BLaER1 treated with 17β-estradiol and CSF1 and Interleukin-3, amounts not matched to agents 10 nM and 100 nM (cell line): ENCODE data around the gene POU2F1.

ENCODE experiments used
- H3K27ac ChIP-seq, 11 experiments: shearing (Covaris generic); formaldehyde crosslinking; 2 replicates each; pipeline ENCODE4 v1.8.1; 2022
- H3K27me3 ChIP-seq, 11 experiments: shearing (Covaris generic); formaldehyde crosslinking; 2 replicates each; pipeline ENCODE4 v1.8.1; 2022
- H3K36me3 ChIP-seq, 11 experiments: shearing (Covaris generic); formaldehyde crosslinking; 2 replicates each; pipeline ENCODE4 v1.8.1; 2022
- H3K4me1 ChIP-seq, 10 experiments: shearing (Covaris generic); formaldehyde crosslinking; 2 replicates each; pipeline ENCODE4 v1.8.1; 2022
- H3K4me2 ChIP-seq, 11 experiments: shearing (Covaris generic); formaldehyde crosslinking; 2 replicates each; pipeline ENCODE4 v1.8.1; 2022
- H3K4me3 ChIP-seq, 10 experiments: shearing (Covaris generic); formaldehyde crosslinking; 2 replicates each; pipeline ENCODE4 v1.8.1; 2022
- H3K9ac ChIP-seq, 11 experiments: shearing (Covaris generic); formaldehyde crosslinking; 2 replicates each; pipeline ENCODE4 v1.8.1; 2022
- H3K9me3 ChIP-seq, 11 experiments: shearing (Covaris generic); formaldehyde crosslinking; replicated peaks in 1 of 11; 2 replicates each; pipeline ENCODE4 v1.8.1; 2022
- H4K20me1 ChIP-seq, 11 experiments: shearing (Covaris generic); formaldehyde crosslinking; 2 replicates each; pipeline ENCODE4 v1.8.1; 2022
- Cebpa-rat ChIP-seq, 11 experiments: shearing (Covaris generic); IDR thresholded peaks; 2 replicates each; pipeline ENCODE4 v1.8.1; 2022

POU2F1 gene

GRCh38 chr1:167416506-167416905 is 195.8 kb downstream of the POU2F1 start:
- TF ChIP-seq Cebpa-rat (IDR thresholded peaks at IDR 0.05): no peak
- no peak overlapping the region for H3K4me3 ChIP-seq
- H4K20me1 ChIP-seq: no peaks in the 10 kb centered on the region; a peak in 1 of 22 replicates
- H3K9me3 ChIP-seq: no peaks in the 10 kb centered on the region
- H3K27me3 ChIP-seq: no peaks in the 10 kb centered on the region
- H3K9ac ChIP-seq: no peak overlapping the region
- peak overlapping the region in 7 of 11 experiments; percentile 38 to 87 (median 76); a peak in 10 of 22 replicates for H3K4me2 ChIP-seq
- no peak overlapping the region for H3K27ac ChIP-seq
- H3K36me3 ChIP-seq: peaks cover 32 to 64% (median 41%) of the 10 kb centered on the region in 11 experiments
- peaks cover 7 to 41% (median 31%) of the 10 kb centered on the region in 10 experiments for H3K4me1 ChIP-seq

DNA sequence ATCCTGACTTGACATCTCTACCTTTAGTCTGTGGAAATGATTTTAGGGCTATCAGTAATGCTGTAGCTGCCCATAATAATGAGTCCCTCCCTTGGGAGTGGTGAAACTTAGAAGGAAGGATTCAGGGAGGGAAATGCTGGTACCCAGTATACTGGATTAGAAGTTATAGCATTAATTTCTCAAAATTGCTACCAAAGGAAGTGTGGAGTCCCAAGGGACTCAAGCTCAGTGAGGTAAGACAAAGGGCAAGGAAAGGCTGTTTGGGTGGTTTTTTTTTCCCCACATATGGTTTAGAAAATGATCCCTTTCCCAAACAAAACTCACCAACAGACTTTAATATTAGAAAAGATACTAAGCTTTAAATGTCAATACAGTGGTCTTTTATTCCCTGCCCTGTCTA is 197.7 kb downstream of the POU2F1 start:
- no peak overlapping the region for H3K4me3 ChIP-seq
- peaks cover 14 to 60% (median 33%) of the 10 kb centered on the region in 11 experiments; a peak in 21 of 22 replicates for H3K36me3 ChIP-seq
- no peak overlapping the region for H3K27ac ChIP-seq
- TF ChIP-seq Cebpa-rat (IDR thresholded peaks at IDR 0.05): no peak
- no peaks in the 10 kb centered on the region for H3K9me3 ChIP-seq
- H4K20me1 ChIP-seq: no peaks in the 10 kb centered on the region
- H3K9ac ChIP-seq: peak overlapping the region in 2 of 11 experiments; percentile 9 to 21; a peak in 2 of 22 replicates
- H3K27me3 ChIP-seq: no peaks in the 10 kb centered on the region
- H3K4me2 ChIP-seq: peak overlapping the region in 9 of 11 experiments; percentile 40 to 87 (median 75); a peak in 19 of 22 replicates
- peaks cover 7 to 41% (median 31%) of the 10 kb centered on the region in 10 experiments for H3K4me1 ChIP-seq

- TF ChIP-seq Cebpa-rat (IDR thresholded peaks at IDR 0.05): no peak
- Histone ChIP-seq H3K27ac (no peak overlapping the region), H4K20me1 (no peaks in the 10 kb centered on the region), H3K27me3 (no peaks in the 10 kb centered on the region), H3K36me3 (peaks cover 8 to 60% (median 28%) of the 10 kb centered on the region in 11 experiments; a peak in 21 of 22 replicates), H3K4me3 (no peak overlapping the region), H3K9me3 (no peaks in the 10 kb centered on the region), H3K4me2 (peak overlapping the region in 5 of 11 experiments; percentile 5 to 87 (median 76); a peak in 6 of 22 replicates), H3K4me1 (peaks cover 7 to 48% (median 33%) of the 10 kb centered on the region in 10 experiments), H3K9ac (no peak overlapping the region)
Measured at GRCh38 chr1:167419245-167419644, 198.6 kb downstream of the POU2F1 start.

- peak overlapping the region in 3 of 11 experiments; percentile 18 to 28 (median 18); a peak in 3 of 22 replicates for H3K4me2 ChIP-seq
- H3K27me3 ChIP-seq: no peaks in the 10 kb centered on the region
- peaks cover 7 to 57% (median 45%) of the 10 kb centered on the region in 10 experiments for H3K4me1 ChIP-seq
- H4K20me1 ChIP-seq: no peaks in the 10 kb centered on the region
- H3K9ac ChIP-seq: no peak overlapping the region
- H3K36me3 ChIP-seq: peaks cover 5 to 51% (median 17%) of the 10 kb centered on the region in 11 experiments; a peak in 21 of 22 replicates
- no peak for TF ChIP-seq Cebpa-rat (IDR thresholded peaks at IDR 0.05)
- no peaks in the 10 kb centered on the region for H3K9me3 ChIP-seq
- H3K4me3 ChIP-seq: no peak overlapping the region
- H3K27ac ChIP-seq: no peak overlapping the region; a peak in 1 of 22 replicates
Measured at GRCh38 chr1:167420510-167420909, 199.8 kb downstream of the POU2F1 start.

- H3K4me1 ChIP-seq: peaks cover 18 to 62% (median 49%) of the 10 kb centered on the region in 10 experiments
- TF ChIP-seq Cebpa-rat (IDR thresholded peaks at IDR 0.05): no peak
Measured at GRCh38 chr1:167423684-167424619, 203.3 kb downstream of the POU2F1 start.

GRCh38 chr1:167425482-167425881 is 204.8 kb downstream of the POU2F1 start:
- no peak for TF ChIP-seq Cebpa-rat (IDR thresholded peaks at IDR 0.05)
- H3K36me3 ChIP-seq: peaks cover 0 to 29% (median 10%) of the 10 kb centered on the region in 11 experiments; a peak in 10 of 22 replicates
- H3K4me2 ChIP-seq: peak overlapping the region in 8 of 11 experiments; percentile 18 to 63 (median 48); a peak in 14 of 22 replicates
- H3K4me1 ChIP-seq: peaks cover 26 to 71% (median 60%) of the 10 kb centered on the region in 10 experiments
- no peak overlapping the region for H3K4me3 ChIP-seq
- no peaks in the 10 kb centered on the region for H3K27me3 ChIP-seq
- H4K20me1 ChIP-seq: no peaks in the 10 kb centered on the region
- no peak overlapping the region for H3K9ac ChIP-seq
- H3K9me3 ChIP-seq: no peaks in the 10 kb centered on the region
- H3K27ac ChIP-seq: no peak overlapping the region

More at GRCh38 chr1:167423684-167424619, 203.3 kb downstream of the POU2F1 start:
- H3K27ac ChIP-seq: peak overlapping the region in 1 of 11 experiments; percentile 25; a peak in 1 of 22 replicates
- H4K20me1 ChIP-seq: no peaks in the 10 kb centered on the region
- H3K36me3 ChIP-seq: peaks cover 0 to 35% (median 10%) of the 10 kb centered on the region in 11 experiments; a peak in 10 of 22 replicates
- H3K9ac ChIP-seq: no peak overlapping the region
- H3K4me3 ChIP-seq: no peak overlapping the region
- peak overlapping the region in 4 of 11 experiments; percentile 47 to 63 (median 58); a peak in 6 of 22 replicates for H3K4me2 ChIP-seq
- H3K27me3 ChIP-seq: no peaks in the 10 kb centered on the region
- no peaks in the 10 kb centered on the region for H3K9me3 ChIP-seq

DNA sequence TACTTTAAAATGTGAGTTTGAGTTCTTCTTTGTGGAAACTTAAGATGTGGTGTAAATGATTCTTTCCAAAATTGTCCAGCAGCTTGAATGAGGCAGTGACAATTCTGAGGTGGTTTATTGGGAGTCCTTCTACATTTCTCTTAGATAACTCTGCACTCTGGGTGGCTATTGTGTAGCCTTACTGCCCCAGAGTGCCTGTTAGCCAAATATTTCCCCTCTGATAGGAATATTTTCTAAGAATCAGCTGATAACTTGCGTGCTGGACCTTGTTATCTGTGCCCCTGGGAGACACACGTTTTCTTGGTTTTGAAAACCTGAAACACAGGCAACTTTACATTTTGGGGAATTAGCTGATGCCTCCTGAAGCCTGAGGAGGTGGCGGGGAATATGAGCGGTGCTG is 206.0 kb downstream of the POU2F1 start:
- no peak for TF ChIP-seq Cebpa-rat (IDR thresholded peaks at IDR 0.05)
- Histone ChIP-seq H3K4me3 (no peak overlapping the region), H3K9me3 (no peaks in the 10 kb centered on the region), H4K20me1 (no peaks in the 10 kb centered on the region; a peak in 1 of 22 replicates), H3K4me1 (peaks cover 36 to 83% (median 72%) of the 10 kb centered on the region in 10 experiments), H3K36me3 (peaks cover 0 to 26% (median 9%) of the 10 kb centered on the region in 11 experiments; a peak in 10 of 22 replicates), H3K9ac (peak overlapping the region in 2 of 11 experiments; percentile 28 to 33; a peak in 1 of 22 replicates), H3K4me2 (peak overlapping the region in 5 of 11 experiments; percentile 82 to 93 (median 90); a peak in 9 of 22 replicates), H3K27ac (peak overlapping the region in 3 of 11 experiments; percentile 44 to 76 (median 72); a peak in 6 of 22 replicates), H3K27me3 (peaks cover 0 to 6% (median 0%) of the 10 kb centered on the region in 11 experiments; a peak in 1 of 22 replicates)

DNA sequence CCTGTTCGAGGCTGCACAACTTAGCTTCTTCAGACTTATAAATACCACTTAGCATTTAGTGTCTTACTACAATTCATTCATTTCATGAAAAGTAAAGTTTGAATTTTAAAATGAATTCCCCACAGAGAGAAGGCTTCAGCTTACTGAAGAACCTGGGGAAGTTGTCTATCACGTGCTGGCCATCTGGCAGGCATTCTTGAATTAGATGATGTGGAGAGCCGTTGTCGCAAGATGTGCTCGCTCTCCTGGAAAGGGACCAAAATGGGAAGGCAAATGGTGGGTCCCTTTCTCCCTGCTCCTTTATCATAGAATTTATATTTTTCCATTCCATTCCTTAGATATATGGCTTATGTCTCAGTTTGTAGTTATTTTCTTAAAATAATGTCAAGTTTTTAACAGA is 207.2 kb downstream of the POU2F1 start:
- peak overlapping the region; percentile 13 to 93 (median 82); a peak in 20 of 22 replicates for H3K4me2 ChIP-seq
- no peak overlapping the region for H3K4me3 ChIP-seq
- peaks cover 0 to 6% (median 0%) of the 10 kb centered on the region in 11 experiments; a peak in 1 of 22 replicates for H3K27me3 ChIP-seq
- peak overlapping the region in 1 of 11 experiments; percentile 9; a peak in 1 of 22 replicates for H3K9ac ChIP-seq
- H3K4me1 ChIP-seq: peaks cover 47 to 94% (median 83%) of the 10 kb centered on the region in 10 experiments
- H3K27ac ChIP-seq: peak overlapping the region in 8 of 11 experiments; percentile 10 to 76 (median 41); a peak in 13 of 22 replicates
- TF ChIP-seq Cebpa-rat (IDR thresholded peaks at IDR 0.05): no peak
- no peaks in the 10 kb centered on the region for H3K9me3 ChIP-seq
- H4K20me1 ChIP-seq: no peaks in the 10 kb centered on the region; a peak in 1 of 22 replicates
- peaks cover 0 to 17% (median under 1%) of the 10 kb centered on the region in 11 experiments; a peak in 4 of 22 replicates for H3K36me3 ChIP-seq
